ENCODE measurements around the gene ARPC5L. TPM values are rescaled to one million over a fixed set of nuclear protein-coding genes. Genes with fewer than 3 reads are reported as not detected.

The ARPC5L gene
- total RNA-seq (2016; rRNA removed; fragmentation: Illumina TruSeq; extraction: Trizol) (33.8 and 35.4 TPM in 2 replicates), polyA plus RNA-seq (2011; rRNA removed) (23.6 and 29.9 TPM in 2 replicates), polyA minus RNA-seq (2011; rRNA and poly(A)+ RNA removed; ENCODE audit: low replicate concordance) (9.0 and 35.1 TPM in 2 replicates), Bru-seq, nascent RNA (percentile 72 among the genes with signal in this experiment), BruChase-seq, experiment 1, labeled RNA remaining after a 6-hour chase (percentile 86 among the genes with signal in this experiment), BruChase-seq, experiment 2, labeled RNA remaining after a 2-hour chase (percentile 80 among the genes with signal in this experiment)
- 21.4 and 25.6 TPM in 2 replicates for total RNA-seq (2016; cell fraction: cytosol; rRNA removed; fragmentation: Illumina TruSeq; extraction: Trizol; ENCODE audit: low read depth)
- total RNA-seq (2016; cell fraction: insoluble cytoplasmic fraction; rRNA removed; fragmentation: Illumina TruSeq; extraction: Trizol): 32.9 and 34.8 TPM in 2 replicates
- 37.4 and 43.6 TPM in 2 replicates for total RNA-seq (2016; cell fraction: membrane; rRNA removed; fragmentation: Illumina TruSeq; extraction: Trizol)
- total RNA-seq (2016; cell fraction: nucleus; rRNA removed; fragmentation: Illumina TruSeq; extraction: Trizol): 17.1 and 19.2 TPM in 2 replicates
- polyA plus RNA-seq (2011; cell fraction: cytosol; rRNA removed): 24.8 and 25.8 TPM in 2 replicates
- polyA plus RNA-seq (2011; cell fraction: nucleus; rRNA removed): 14.2 and 16.9 TPM in 2 replicates
- 23.8 and 28.3 TPM in 2 replicates for polyA plus RNA-seq (2012)
- polyA plus RNA-seq (2016; cell fraction: cytosol; fragmentation: Illumina TruSeq; extraction: Trizol; ENCODE audit: low read depth): 38.1 and 45.8 TPM in 2 replicates
- 52.1 and 52.2 TPM in 2 replicates for polyA plus RNA-seq (2016; cell fraction: insoluble cytoplasmic fraction; fragmentation: Illumina TruSeq; extraction: Trizol; ENCODE audit: low read depth)
- polyA plus RNA-seq (2016; cell fraction: membrane; fragmentation: Illumina TruSeq; extraction: Trizol; ENCODE audit: low read depth): 48.0 and 55.5 TPM in 2 replicates
- 58.5 and 61.4 TPM in 2 replicates for polyA plus RNA-seq (2016; cell fraction: nucleus; fragmentation: Illumina TruSeq; extraction: Trizol; ENCODE audit: insufficient read depth, low read depth)
- polyA minus RNA-seq (2011; cell fraction: cytosol; rRNA and poly(A)+ RNA removed): 8.1 and 9.9 TPM in 2 replicates
- polyA minus RNA-seq (2011; cell fraction: nucleus; rRNA and poly(A)+ RNA removed): 10.1 and 10.8 TPM in 2 replicates
- long read RNA-seq, experiment 1, transcript ARPC5L-201 (4 exons, 1,325 nt): major isoform, 50 of 54 reads
- long read RNA-seq, experiment 1, partial matches to known transcripts: 1 of 54 reads
- long read RNA-seq, experiment 1, other reads (novel, unspliced or antisense): 3 of 54 reads
- long read RNA-seq, experiment 2, transcript ARPC5L-201 (4 exons, 1,325 nt): major isoform, 126 of 153 reads
- long read RNA-seq, experiment 2, partial matches to known transcripts: 20 of 153 reads
- long read RNA-seq, experiment 2, other reads (novel, unspliced or antisense): 6 of 153 reads

- intact Hi-C loops (cut with micrococcal nuclease; ENCODE audit: unreplicated experiment): loop anchor here (10.0 kb wide), 1 partner anchor 283 kb away; the partner anchor contains the start of gene SCAI
- DNase-seq (ENCODE audit: low spot score): peak; percentile 78
- 0% methylated on average over 14 of the region's 92 CpGs for WGBS (ENCODE audit: low lambda C conversion rate)
- peak within 1 kb of the TSS; percentile 98 for H3K4me2 ChIP-seq (ENCODE audit: low read depth, low read length)
- no peaks in the 10 kb centered on the region; a peak in 1 of 5 replicates for H3K27me3 ChIP-seq (ENCODE audit: control insufficient read depth in 1 of 2, insufficient read depth in 2 of 2, low read length in 2 of 2)
- FAIRE-seq: peak; percentile 36
- CTCF ChIA-PET (ENCODE audit: low intra/inter-chr PET ratio, low total read pairs): no interaction called here
- ATAC-seq: peak; percentile 90
- in situ Hi-C loops (cut with HindIII; ENCODE audit: extremely low pct_ligation_motif_present, low pct_unique_long_range_greater_than_20kb): no loop called here
- H3K27ac ChIP-seq (ENCODE audit: extremely low read length, insufficient read depth, low read length): peak within 1 kb of the TSS; percentile 95
- H3K4me3 ChIP-seq (replicated peaks in 1 of 3; ENCODE audit: insufficient read depth in 1 of 3, low read depth in 2 of 3, low read length in 3 of 3): peak within 1 kb of the TSS; percentile 89 to 97 (median 91)
- peak within 1 kb of the TSS; percentile 96 for H3K9ac ChIP-seq (ENCODE audit: insufficient read depth, low read depth, low read length)
- peaks cover 43% of the 10 kb centered on the region for H4K20me1 ChIP-seq (ENCODE audit: insufficient read depth, low read length)
- peaks cover 44% of the 10 kb centered on the region for H3K4me1 ChIP-seq (ENCODE audit: insufficient read depth, low read length)
- H3K36me3 ChIP-seq (replicated peaks in 1 of 2; ENCODE audit: control insufficient read depth in 1 of 2, insufficient read depth in 2 of 2, low read length in 2 of 2): peaks cover 17 to 37% of the 10 kb centered on the region in 2 experiments
- TSS peak; percentile 63 for BruUV-seq (replicated peaks)
- H3K9me3 ChIP-seq (ENCODE audit: low read length): no peaks in the 10 kb centered on the region
- peak within 1 kb of the TSS; percentile 70 for H2AFZ ChIP-seq (ENCODE audit: low read length)
- H3K79me2 ChIP-seq (ENCODE audit: insufficient read depth, low read length): peaks cover 29% of the 10 kb centered on the region
- POLR2A ChIA-PET: interaction anchor here (0.6 to 4.1 kb wide), 22 partner anchors 9 to 380 kb away, joined by 3 to 26 read pairs (median 4); partner anchors contain the start of genes GOLGA1, HSPA5, NR6A1 and WDR38
- TF ChIP-seq KLF15 (CRISPR knock-in tag; IDR thresholded peaks at IDR 0.05; ENCODE audit: borderline replicate concordance) (peak; percentile 76), ZNF143 (CRISPR knock-in tag; IDR thresholded peaks at IDR 0.05) (peak; percentile 36; the same call in 1 of the 2 replicates), ZNF263 (CRISPR knock-in tag; IDR thresholded peaks at IDR 0.05) (peak; percentile 82), ZFYVE20 (CRISPR knock-in tag; IDR thresholded peaks at IDR 0.05; ENCODE audit: borderline replicate concordance, low read depth) (no peak), SCMH1 (CRISPR knock-in tag; IDR thresholded peaks at IDR 0.05; ENCODE audit: borderline replicate concordance) (no peak), BHLHE40 (IDR thresholded peaks at IDR 0.05; ENCODE audit: low read length) (peak; percentile 98), ELF1 (CRISPR knock-in tag; IDR thresholded peaks at IDR 0.05) (peak; percentile 85), NFIC (IDR thresholded peaks at IDR 0.05; ENCODE audit: low read length) (no peak), MZF1 (CRISPR knock-in tag; IDR thresholded peaks at IDR 0.05; ENCODE audit: borderline replicate concordance) (0 out of 2 replicates have a peak, but pooled peaks have one; percentile 73), ZBTB34 (CRISPR knock-in tag; IDR thresholded peaks at IDR 0.05) (no peak), FOSL2 (CRISPR knock-in tag; IDR thresholded peaks at IDR 0.05) (no peak), ZNF883 (CRISPR knock-in tag; IDR thresholded peaks at IDR 0.05; ENCODE audit: not compliant biosample characterization) (peak; percentile 80), NR2F6 (IDR thresholded peaks at IDR 0.05) (no peak), NR2F6 (CRISPR knock-in tag; IDR thresholded peaks at IDR 0.05) (no peak), SP4 (CRISPR knock-in tag; IDR thresholded peaks at IDR 0.05) (peak; percentile 98)
Measured at GRCh38 chr9:124861342-124862229, at the start of gene ARPC5L, which contains the start of gene RPL35. ARPC5L (plus strand) TSS chr9:124862130; CDS start chr9:124869291, 7,161 bp downstream. RPL35 (minus strand) TSS chr9:124861957; CDS start chr9:124861912, 45 bp downstream.
